HG03097 (cell line): ENCODE results near the gene JPH2.
A peak's percentile ranks its signal among the peaks of the same experiment; 100 is the strongest.
"Not testable (repeated sequence)": the region's sequence is repeated elsewhere in the genome, so short reads cannot be mapped to it uniquely, and the experiment has no call there.

Experiments
- ATAC-seq: cut with Tn5 transposase; IDR thresholded peaks from one replicate; pipeline ENCODE4 v1.9.1; 2021; ENCODE audit not compliant: unreplicated experiment, low FRiP score

JPH2 gene

GRCh38 chr20:44212792-44213191 lies 25.8 kb upstream of the JPH2 start:
- no peak for ATAC-seq

GRCh38 chr20:44211177-44212039 lies 24.4 kb upstream of the JPH2 start:
- peak; percentile 13 for ATAC-seq

- peak; percentile 76 for ATAC-seq
Observed at GRCh38 chr20:44210406-44211176, 23.6 kb upstream of the JPH2 start, which contains the start of gene OSER1. Gene OSER1 (minus strand): TSS chr20:44210771. CDS start chr20:44206957, 3,814 bp downstream.

- no peak for ATAC-seq
Observed at GRCh38 chr20:44209686-44210405, 22.9 kb upstream of the JPH2 start.

- ATAC-seq: no peak
Observed at GRCh38 chr20:44208770-44209169, 21.8 kb upstream of the JPH2 start.

- no peak for ATAC-seq
Observed at GRCh38 chr20:44208165-44208564, 21.2 kb upstream of the JPH2 start.

- ATAC-seq: no peak
Observed at GRCh38 chr20:44207126-44207723, 20.2 kb upstream of the JPH2 start.

GRCh38 chr20:44206132-44206531 lies 19.1 kb upstream of the JPH2 start:
- no peak for ATAC-seq

GRCh38 chr20:44204832-44205215 lies 17.8 kb upstream of the JPH2 start:
- ATAC-seq: no peak

GRCh38 chr20:44204156-44204831 lies 17.3 kb upstream of the JPH2 start:
- no peak for ATAC-seq

GRCh38 chr20:44203161-44203560 lies 16.2 kb upstream of the JPH2 start:
- ATAC-seq: no peak

- ATAC-seq: no peak
Observed at GRCh38 chr20:44200983-44201382, 14.0 kb upstream of the JPH2 start.

- ATAC-seq: no peak
Observed at GRCh38 chr20:44200371-44200770, 13.4 kb upstream of the JPH2 start.

- no peak for ATAC-seq
Observed at GRCh38 chr20:44199877-44200276, 12.9 kb upstream of the JPH2 start.

GRCh38 chr20:44198872-44199271 lies 11.9 kb upstream of the JPH2 start:
- ATAC-seq: no peak

- ATAC-seq: no peak
Observed at GRCh38 chr20:44196271-44196670, 9.3 kb upstream of the JPH2 start.

GRCh38 chr20:44195605-44196004 lies 8.6 kb upstream of the JPH2 start:
- ATAC-seq: no peak

GRCh38 chr20:44193801-44194200 lies 6.8 kb upstream of the JPH2 start:
- ATAC-seq: no peak

GRCh38 chr20:44191640-44192039 lies 4.7 kb upstream of the JPH2 start:
- ATAC-seq: not testable (repeated sequence)

GRCh38 chr20:44190197-44190852 lies 3.3 kb upstream of the JPH2 start:
- not testable (repeated sequence) for ATAC-seq
